Measurements from ENCODE around the gene NOL4L.
A peak's percentile ranks its signal among the peaks of the same experiment; 100 is the strongest.

- TF ChIP-seq EP300 (IDR thresholded peaks at IDR 0.05) (no peak), POLR2AphosphoS5 (IDR thresholded peaks at IDR 0.05) (peak in 1 of 2 donors; percentile 24)
- TF ChIP-seq, protein P1, sequence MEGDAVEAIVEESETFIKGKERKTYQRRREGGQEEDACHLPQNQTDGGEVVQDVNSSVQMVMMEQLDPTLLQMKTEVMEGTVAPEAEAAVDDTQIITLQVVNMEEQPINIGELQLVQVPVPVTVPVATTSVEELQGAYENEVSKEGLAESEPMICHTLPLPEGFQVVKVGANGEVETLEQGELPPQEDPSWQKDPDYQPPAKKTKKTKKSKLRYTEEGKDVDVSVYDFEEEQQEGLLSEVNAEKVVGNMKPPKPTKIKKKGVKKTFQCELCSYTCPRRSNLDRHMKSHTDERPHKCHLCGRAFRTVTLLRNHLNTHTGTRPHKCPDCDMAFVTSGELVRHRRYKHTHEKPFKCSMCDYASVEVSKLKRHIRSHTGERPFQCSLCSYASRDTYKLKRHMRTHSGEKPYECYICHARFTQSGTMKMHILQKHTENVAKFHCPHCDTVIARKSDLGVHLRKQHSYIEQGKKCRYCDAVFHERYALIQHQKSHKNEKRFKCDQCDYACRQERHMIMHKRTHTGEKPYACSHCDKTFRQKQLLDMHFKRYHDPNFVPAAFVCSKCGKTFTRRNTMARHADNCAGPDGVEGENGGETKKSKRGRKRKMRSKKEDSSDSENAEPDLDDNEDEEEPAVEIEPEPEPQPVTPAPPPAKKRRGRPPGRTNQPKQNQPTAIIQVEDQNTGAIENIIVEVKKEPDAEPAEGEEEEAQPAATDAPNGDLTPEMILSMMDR (IDR thresholded peaks at IDR 0.05) = no peak
Observed at GRCh38 chr20:32463642-32464400, 121.3 kb downstream of the NOL4L start.
